K562 (cell line): Measurements from ENCODE around the gene TRMT1L. TPM values are rescaled to one million over a fixed set of nuclear protein-coding genes. Genes with fewer than 3 reads are reported as not detected.

Source experiments
- ARID1B ChIP-seq: fragments of 450-650 bp; IDR thresholded peaks from 2 replicates; pipeline ENCODE4 v1.6.1; 2016; ENCODE audit warnings: antibody characterized with exemption, mild to moderate bottlenecking, inconsistent platforms
- BRF1 ChIP-seq: IDR thresholded peaks from 3 replicates; pipeline ENCODE4 v1.6.1; 2011; ENCODE audit warnings: borderline replicate concordance, mild to moderate bottlenecking; ENCODE audit not compliant: insufficient read length; ENCODE audit errors: extremely low read depth
- CREM ChIP-seq: IDR thresholded peaks from 2 replicates; pipeline ENCODE4 v1.6.1; 2014; ENCODE audit warnings: antibody characterized with exemption, low read depth
- FOXK1 ChIP-seq: sonication (generic); formaldehyde crosslinking; IDR thresholded peaks from 2 replicates; pipeline ENCODE4 v1.8.0; 2022; ENCODE audit warnings: missing genetic modification reagents, mild to moderate bottlenecking, borderline replicate concordance
- FOXK2 ChIP-seq, 2 experiments: fragments of 450-650 bp; IDR thresholded peaks in 1 of 2; conservative IDR thresholded peaks in 1 of 2; 2 replicates each; pipeline ENCODE4 v1.6.1; 2016; ENCODE audit warnings: low read depth in 2 of 2, mild to moderate bottlenecking in 1 of 2
- FOXP4 ChIP-seq: sonication (generic); formaldehyde crosslinking; IDR thresholded peaks from 2 replicates; pipeline ENCODE4 v1.8.0; 2022; ENCODE audit warnings: mild to moderate bottlenecking, missing genetic modification reagents, borderline replicate concordance
- FUS ChIP-seq: fragments of 200-400 bp; formaldehyde crosslinking; optimal IDR thresholded peaks from 2 replicates; pipeline ENCODE3; 2017; ENCODE audit warnings: low read depth, low read length
- MEIS2 ChIP-seq: fragments of 450-650 bp; IDR thresholded peaks from 2 replicates; pipeline ENCODE4 v1.6.1; 2014; ENCODE audit warnings: mild to moderate bottlenecking; ENCODE audit not compliant: partially characterized antibody
- ZBTB33 ChIP-seq: sonication (generic); formaldehyde crosslinking; IDR thresholded peaks from 2 replicates; pipeline ENCODE4 v1.8.1; 2023; ENCODE audit warnings: mild to moderate bottlenecking, missing genetic modification reagents
- ZBTB8A ChIP-seq: fragments of 450-650 bp; IDR thresholded peaks from 2 replicates; pipeline ENCODE4 v1.6.1; 2018; ENCODE audit warnings: mild to moderate bottlenecking, moderate library complexity; ENCODE audit not compliant: partially characterized antibody
- ZNF197 ChIP-seq: fragments of 200-800 bp; sonication (Bioruptor generic); IDR thresholded peaks from 2 replicates; pipeline ENCODE4 v1.6.1; 2016; ENCODE audit warnings: low read depth, missing genetic modification characterization, missing compliant biosample characterization
- ZNF699 ChIP-seq: fragments of 250-450 bp; sonication (Bioruptor Pico); IDR thresholded peaks from 2 replicates; pipeline ENCODE4 v1.8.0; 2021; ENCODE audit warnings: mild to moderate bottlenecking, moderate library complexity; ENCODE audit not compliant: insufficient replicate concordance
- polyA plus RNA-seq, 8 experiments: library from polyadenylated mRNA; depleted of rRNA in 4 of 8; stranded (reverse) in 5 of 8; unstranded in 3 of 8; fragments of >200 nt; fragmentation: Nextera tagmentation in 2 of 8; fragmentation: Illumina TruSeq in 1 of 8; extraction: Ambion mirVana in 2 of 8; extraction: Trizol in 1 of 8; gene quantifications; 2 replicates each; pipeline versions ENCODE4 v1.2.1 to v1.2.3, GENCODE V29; 2011 to 2014; ENCODE audit warnings: inconsistent platforms in 1 of 8, missing spikeins in 1 of 8
- total RNA-seq, 7 experiments: library from RNA; depleted of rRNA in 6 of 7; stranded (reverse); fragments of >200 nt in 6 of 7; fragmentation: Illumina TruSeq in 2 of 7; extraction: Trizol in 2 of 7; gene quantifications; 2 replicates each; pipeline versions ENCODE4 v1.2.1 to v1.2.3, GENCODE V29; 2011 to 2021; ENCODE audit warnings: low replicate concordance in 1 of 7
- TF ChIP-seq, protein P1 (sequence below): fragments of 250-450 bp; sonication (Bioruptor Pico); IDR thresholded peaks from 2 replicates; pipeline ENCODE4 v1.8.0; 2022; ENCODE audit warnings: moderate library complexity, mild to moderate bottlenecking, inconsistent platforms
- TF ChIP-seq, protein P2 (sequence below), 2 experiments: fragments of 450-650 bp; conservative IDR thresholded peaks; 2 replicates each; pipeline ENCODE4 v1.6.1; 2017; ENCODE audit warnings: mild to moderate bottlenecking in 2 of 2, moderate library complexity in 2 of 2
- TF ChIP-seq, protein P3 (sequence below): fragments of 250-450 bp; sonication (Bioruptor Pico); IDR thresholded peaks from 2 replicates; pipeline ENCODE4 v1.4.0; 2020; ENCODE audit warnings: mild to moderate bottlenecking

The TRMT1L gene
- total and polyA plus RNA-seq, 9 of the 15 experiments (the other 6 are each of a cell fraction or from before 2014, with no cell fraction given) = 6.4 to 88.9 (median 32.9) TPM

DNA sequence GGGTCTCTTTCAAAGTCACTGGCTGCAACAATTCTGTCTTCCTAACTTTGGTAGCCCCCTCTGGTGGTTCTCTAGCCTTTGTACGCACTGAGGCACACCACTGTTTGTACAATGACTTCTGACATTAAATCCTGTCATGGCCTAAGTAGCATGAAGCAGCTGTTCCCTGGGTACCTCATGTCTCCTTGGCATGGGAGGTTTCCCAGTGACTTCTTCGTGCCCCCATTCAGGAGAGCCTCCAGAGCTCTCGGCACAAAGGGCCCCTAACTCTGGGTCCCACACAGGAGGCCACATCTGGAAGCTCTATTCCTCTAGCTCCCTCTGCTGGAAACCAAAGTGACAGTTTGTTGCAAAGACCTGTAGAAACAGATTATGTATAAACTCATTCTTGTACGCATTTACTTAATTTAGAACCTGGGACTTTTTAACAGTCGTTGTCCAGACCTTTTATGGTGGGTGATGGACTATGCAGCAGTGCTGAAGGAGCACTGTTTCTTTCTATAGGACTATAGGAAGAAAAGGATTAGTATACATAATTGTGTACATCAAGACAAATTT lies 13.6 kb upstream of the TRMT1L start (continued):
- TF ChIP-seq FOXK2 (conservative IDR thresholded peaks at IDR 0.05 in 1 of 2, IDR thresholded peaks at IDR 0.05 in 1 of 2; ENCODE audit: low read depth in 2 of 2) = peak in 1 of 2 experiments; percentile 29; a peak in 1 of 4 replicates
- 0 out of 2 replicates have a peak, but pooled peaks have one; percentile 59 for TF ChIP-seq FOXP4 (CRISPR knock-in tag)
- TF ChIP-seq, protein P1, sequence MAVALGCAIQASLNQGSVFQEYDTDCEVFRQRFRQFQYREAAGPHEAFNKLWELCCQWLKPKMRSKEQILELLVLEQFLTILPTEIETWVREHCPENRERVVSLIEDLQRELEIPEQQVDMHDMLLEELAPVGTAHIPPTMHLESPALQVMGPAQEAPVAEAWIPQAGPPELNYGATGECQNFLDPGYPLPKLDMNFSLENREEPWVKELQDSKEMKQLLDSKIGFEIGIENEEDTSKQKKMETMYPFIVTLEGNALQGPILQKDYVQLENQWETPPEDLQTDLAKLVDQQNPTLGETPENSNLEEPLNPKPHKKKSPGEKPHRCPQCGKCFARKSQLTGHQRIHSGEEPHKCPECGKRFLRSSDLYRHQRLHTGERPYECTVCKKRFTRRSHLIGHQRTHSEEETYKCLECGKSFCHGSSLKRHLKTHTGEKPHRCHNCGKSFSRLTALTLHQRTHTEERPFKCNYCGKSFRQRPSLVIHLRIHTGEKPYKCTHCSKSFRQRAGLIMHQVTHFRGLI (CRISPR knock-in tag) = no peak
- no peak for TF ChIP-seq FUS
- TF ChIP-seq MEIS2 = peak; percentile 27
- TF ChIP-seq BRF1 = no peak
- TF ChIP-seq ZNF197 (CRISPR knock-in tag) = no peak
- 0 out of 2 replicates have a peak, but pooled peaks have one; percentile 60 for TF ChIP-seq FOXK1 (CRISPR knock-in tag)
- TF ChIP-seq ARID1B = 0 out of 2 replicates have a peak, but pooled peaks have one; percentile 29
- 0 out of 2 replicates have a peak, but pooled peaks have one; percentile 19 for TF ChIP-seq CREM
- TF ChIP-seq ZBTB33 (CRISPR knock-in tag) = peak; percentile 65
- TF ChIP-seq, protein P2, sequence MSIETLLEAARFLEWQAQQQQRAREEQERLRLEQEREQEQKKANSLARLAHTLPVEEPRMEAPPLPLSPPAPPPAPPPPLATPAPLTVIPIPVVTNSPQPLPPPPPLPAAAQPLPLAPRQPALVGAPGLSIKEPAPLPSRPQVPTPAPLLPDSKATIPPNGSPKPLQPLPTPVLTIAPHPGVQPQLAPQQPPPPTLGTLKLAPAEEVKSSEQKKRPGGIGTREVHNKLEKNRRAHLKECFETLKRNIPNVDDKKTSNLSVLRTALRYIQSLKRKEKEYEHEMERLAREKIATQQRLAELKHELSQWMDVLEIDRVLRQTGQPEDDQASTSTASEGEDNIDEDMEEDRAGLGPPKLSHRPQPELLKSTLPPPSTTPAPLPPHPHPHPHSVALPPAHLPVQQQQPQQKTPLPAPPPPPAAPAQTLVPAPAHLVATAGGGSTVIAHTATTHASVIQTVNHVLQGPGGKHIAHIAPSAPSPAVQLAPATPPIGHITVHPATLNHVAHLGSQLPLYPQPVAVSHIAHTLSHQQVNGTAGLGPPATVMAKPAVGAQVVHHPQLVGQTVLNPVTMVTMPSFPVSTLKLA (conservative IDR thresholded peaks at IDR 0.05) = peak; percentile 22 to 40; a peak in 1 of 4 replicates
- no peak for TF ChIP-seq ZNF699
- no peak for TF ChIP-seq ZBTB8A
- TF ChIP-seq, protein P3, sequence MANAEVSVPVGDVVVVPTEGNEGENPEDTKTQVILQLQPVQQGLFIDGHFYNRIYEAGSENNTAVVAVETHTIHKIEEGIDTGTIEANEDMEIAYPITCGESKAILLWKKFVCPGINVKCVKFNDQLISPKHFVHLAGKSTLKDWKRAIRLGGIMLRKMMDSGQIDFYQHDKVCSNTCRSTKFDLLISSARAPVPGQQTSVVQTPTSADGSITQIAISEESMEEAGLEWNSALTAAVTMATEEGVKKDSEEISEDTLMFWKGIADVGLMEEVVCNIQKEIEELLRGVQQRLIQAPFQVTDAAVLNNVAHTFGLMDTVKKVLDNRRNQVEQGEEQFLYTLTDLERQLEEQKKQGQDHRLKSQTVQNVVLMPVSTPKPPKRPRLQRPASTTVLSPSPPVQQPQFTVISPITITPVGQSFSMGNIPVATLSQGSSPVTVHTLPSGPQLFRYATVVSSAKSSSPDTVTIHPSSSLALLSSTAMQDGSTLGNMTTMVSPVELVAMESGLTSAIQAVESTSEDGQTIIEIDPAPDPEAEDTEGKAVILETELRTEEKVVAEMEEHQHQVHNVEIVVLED = no peak
